A549 treated with ZK216348 at 1 μM for 4 hours (cell line): Measurements from ENCODE around the gene LRP6. TPM values are rescaled to one million over a fixed set of nuclear protein-coding genes. Genes with fewer than 3 reads are reported as not detected.

Experiments used
- total RNA-seq: library from RNA; stranded (reverse); fragments of 200-300 nt; extraction: Qiagen RNA extraction; gene quantifications from 5 replicates; pipeline ENCODE4 v1.2.3, GENCODE V29; 2022; ENCODE audit warnings: low read depth

The LRP6 gene
- total RNA-seq = 12.6 to 21.9 TPM (median 14.9 TPM) in 5 replicates

DNA sequence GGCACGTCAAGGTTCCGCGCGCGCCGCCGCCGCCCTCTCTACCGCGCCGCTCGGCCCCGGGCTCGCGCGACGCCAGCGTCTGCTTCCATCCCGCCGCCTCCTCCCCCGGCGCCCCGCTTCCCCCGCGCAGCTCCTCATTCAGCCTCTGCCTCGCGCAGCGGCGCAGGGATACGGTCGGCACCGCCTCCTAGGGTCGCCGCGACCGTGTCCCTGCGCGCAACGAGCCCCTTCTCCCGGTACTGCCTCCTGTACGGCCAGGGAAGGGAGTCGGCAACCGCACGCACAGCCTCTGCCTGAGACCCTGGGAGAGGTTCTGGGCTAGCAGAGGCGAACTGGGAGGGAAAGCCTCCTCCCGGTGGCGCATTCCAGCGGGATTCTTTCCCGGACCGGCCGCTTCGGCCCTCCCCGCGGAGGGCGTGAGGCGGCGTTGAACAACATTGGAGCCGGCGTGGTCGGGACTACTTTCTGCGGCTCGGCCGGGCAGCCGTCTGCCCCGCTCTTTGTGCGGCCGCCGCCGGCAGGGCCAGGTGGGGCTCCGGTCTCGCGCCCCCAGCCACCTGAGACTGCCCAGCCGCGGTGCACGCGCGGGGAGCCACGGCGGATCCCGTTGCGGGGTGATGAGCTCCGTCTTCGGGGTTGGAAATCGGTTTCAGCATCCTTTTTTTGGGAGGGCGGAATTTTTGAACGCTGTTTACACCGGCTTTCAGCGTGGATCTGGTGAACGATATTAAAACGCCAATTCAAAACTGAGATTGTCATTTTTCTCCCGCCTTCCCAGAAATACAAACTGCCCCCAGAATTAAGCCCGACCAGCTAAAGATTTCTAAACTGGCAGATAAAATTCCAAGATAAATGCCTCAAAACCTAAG is at the start of gene LRP6:
LRP6 (minus strand) TSS at position 172 of the 869 bp plus-strand sequence. CDS start 309 bp downstream, outside the sequence.

DNA sequence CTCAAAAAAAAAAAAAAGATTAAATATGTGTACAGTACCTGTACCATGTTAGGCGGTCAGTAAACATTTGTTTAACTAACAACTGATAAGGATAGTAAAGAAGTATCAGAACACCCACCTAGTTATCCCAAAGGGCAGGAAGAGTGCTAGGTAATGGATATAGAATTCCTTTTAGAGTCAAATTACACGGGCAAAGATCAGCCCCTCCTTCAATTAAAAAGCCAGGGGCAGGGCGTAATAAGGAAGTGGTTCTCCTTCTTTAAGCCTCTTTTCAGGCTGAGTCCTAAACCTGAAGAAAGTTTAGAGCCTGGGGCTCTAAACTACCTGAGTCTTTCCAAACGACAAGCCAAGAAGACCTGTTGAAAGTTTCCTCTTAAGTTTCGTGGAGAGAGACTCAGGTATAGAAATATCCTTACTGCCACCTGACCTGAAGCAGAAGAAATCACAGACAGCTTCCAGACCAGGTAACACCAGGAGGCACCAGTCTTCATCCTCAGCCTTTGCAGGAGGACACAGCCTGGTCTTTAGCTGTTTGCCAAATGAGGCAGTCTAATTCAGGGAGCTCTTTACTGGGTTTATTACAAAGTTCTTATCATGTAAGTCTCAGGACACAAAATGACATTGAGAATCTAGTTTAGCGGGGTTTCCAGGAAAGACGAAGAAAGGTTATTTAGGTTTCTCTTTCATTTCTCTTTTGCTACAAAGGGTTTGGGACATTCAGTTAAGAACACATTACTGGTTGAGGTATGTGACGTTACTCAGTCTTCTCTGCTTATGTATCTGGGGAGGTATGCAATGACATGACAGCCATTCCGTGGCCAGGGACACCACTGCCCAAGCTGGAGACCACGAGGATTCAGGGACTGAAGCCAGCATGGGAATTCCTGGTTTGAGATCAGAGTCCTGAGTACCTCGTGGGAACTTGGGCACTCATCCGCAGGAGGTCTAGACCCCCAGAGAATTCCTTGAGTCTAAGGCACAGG is 195.9 kb downstream of the LRP6 start, which contains the start of gene BCL2L14:
BCL2L14 (plus strand) TSS at position 266 of the 983 bp plus-strand sequence. CDS start 8,367 bp downstream, outside the sequence.

Other genes starting within 250 kb of the LRP6 start
- gene BCL2L14, start 196.1 kb downstream of the LRP6 start, total RNA-seq = not detected in 5 replicates
- gene MANSC1, start 83.2 kb upstream of the LRP6 start, total RNA-seq = 3.6 to 4.3 TPM (median 3.7 TPM) in 5 replicates
- 10.0 to 11.7 TPM (median 10.4 TPM) in 5 replicates for gene BORCS5, start 90.0 kb upstream of the LRP6 start, total RNA-seq